Measurements from ENCODE around the gene NRXN3. TPM values are rescaled to one million over a fixed set of nuclear protein-coding genes. Genes with fewer than 3 reads are reported as not detected.

Gene NRXN3
- total and polyA plus RNA-seq, 2 of the 4 experiments (the other 2 are of a cell fraction) = 4.8 to 25.1 TPM

- no peak overlapping the region for H4K5ac ChIP-seq (ENCODE audit: low read depth, low read length)
- no peak overlapping the region for H2BK120ac ChIP-seq (ENCODE audit: low read depth, low read length)
- DNase-seq (no peak), ATAC-seq (ENCODE audit: low read depth) (no peak)
- no peak overlapping the region for H3K56ac ChIP-seq (ENCODE audit: extremely low read depth, insufficient read depth, low read length)
- H4K91ac ChIP-seq (ENCODE audit: insufficient read depth, low read depth, low read length) = no peak overlapping the region
- no TSS peak for BruUV-seq (replicated peaks)
- no peak overlapping the region for H3K4ac ChIP-seq (ENCODE audit: low read depth, low read length)
- no peak overlapping the region for H3K27ac ChIP-seq (ENCODE audit: insufficient read depth, low read length)
- no peak overlapping the region for H4K8ac ChIP-seq (ENCODE audit: low read depth in 2 of 2, low read length in 2 of 2)
- CTCF ChIA-PET = no interaction called here
- H2AFZ ChIP-seq (replicated peaks; ENCODE audit: low read length, poor library complexity) = no peak overlapping the region
- intact Hi-C loops (cut with micrococcal nuclease) = no loop called here
- POLR2A ChIA-PET (ENCODE audit: unreplicated experiment) = no interaction called here
- no CpG with 5 or more reads among the region's 2 CpGs for WGBS, 2 experiments (ENCODE audit: extremely low coverage in 2 of 2, insufficient read length in 1 of 2)
- H3K79me1 ChIP-seq (ENCODE audit: low read depth in 1 of 2, low read length in 2 of 2) = no peaks in the 10 kb centered on the region
- no peaks in the 10 kb centered on the region for H3K9me1 ChIP-seq (ENCODE audit: insufficient read depth, low read length)
- H3K27me3 ChIP-seq (ENCODE audit: control insufficient read depth, insufficient read depth, low read length) = no peaks in the 10 kb centered on the region
- H3K4me3 ChIP-seq (ENCODE audit: insufficient read depth, low read depth, low read length) = no peak overlapping the region
- H2BK5ac ChIP-seq (ENCODE audit: low read depth, low read length, poor library complexity, severe bottlenecking) = no peak overlapping the region
- dilution Hi-C loops (cut with HindIII; ENCODE audit: low sequenced_read_pairs, unreplicated experiment) = no loop called here
- no peaks in the 10 kb centered on the region for H3K9me3 ChIP-seq (ENCODE audit: control insufficient read depth, insufficient read depth, low read length)
- in situ Hi-C loops (cut with MboI; ENCODE audit: low sequenced_read_pairs) = no loop called here
- H3K14ac ChIP-seq (replicated peaks; ENCODE audit: low read depth, low read length) = no peak overlapping the region
- no peaks in the 10 kb centered on the region for H4K20me1 ChIP-seq (ENCODE audit: insufficient read depth, low read length)
- H3K4me1 ChIP-seq (ENCODE audit: control insufficient read depth, insufficient read depth, low read length) = no peaks in the 10 kb centered on the region
- H3K36me3 ChIP-seq (ENCODE audit: control insufficient read depth, insufficient read depth, low read length) = no peaks in the 10 kb centered on the region
- no peak overlapping the region for H2AK5ac ChIP-seq (ENCODE audit: low read depth, low read length)
- H3K9ac ChIP-seq (ENCODE audit: low read depth, low read length) = no peak overlapping the region
- no peak overlapping the region for H2BK20ac ChIP-seq (ENCODE audit: low read depth, low read length)
- no peak for TF ChIP-seq NFE2L2 (IDR thresholded peaks at IDR 0.05; ENCODE audit: low read depth, low read length)
- TF ChIP-seq MAFK (IDR thresholded peaks at IDR 0.05; ENCODE audit: low read depth, low read length) = no peak
- TF ChIP-seq FOS (IDR thresholded peaks at IDR 0.05; ENCODE audit: low read depth, low read length) = no peak
- TF ChIP-seq CTCF (conservative IDR thresholded peaks at IDR 0.05; ENCODE audit: low read depth, low read length) = no peak
- no peak for TF ChIP-seq CHD1 (IDR thresholded peaks at IDR 0.05; ENCODE audit: low read depth, low read length)
- TF ChIP-seq SMC3 (IDR thresholded peaks at IDR 0.05; ENCODE audit: low read depth, low read length) = no peak
- TF ChIP-seq CEBPB (IDR thresholded peaks at IDR 0.05; ENCODE audit: low read depth, low read length) = no peak
- no peak for TF ChIP-seq ELK1 (IDR thresholded peaks at IDR 0.05; ENCODE audit: borderline replicate concordance, low read depth, low read length)
- no peak for TF ChIP-seq RCOR1 (IDR thresholded peaks at IDR 0.05; ENCODE audit: insufficient replicate concordance, low read length)
- TF ChIP-seq MAZ (IDR thresholded peaks at IDR 0.05; ENCODE audit: borderline replicate concordance, low read depth, low read length) = no peak
- TF ChIP-seq POLR2A (IDR thresholded peaks at IDR 0.05; ENCODE audit: low read depth, low read length) = no peak
- no peak for TF ChIP-seq MXI1 (IDR thresholded peaks at IDR 0.05; ENCODE audit: borderline replicate concordance, low read depth, low read length)
- no peak for TF ChIP-seq USF2 (IDR thresholded peaks at IDR 0.05; ENCODE audit: low read depth, low read length)
- H3K4me2 ChIP-seq (ENCODE audit: low read depth, low read length) = no peak overlapping the region
- H3K18ac ChIP-seq (ENCODE audit: low read depth, low read length) = no peak overlapping the region
- no peak overlapping the region for H2BK15ac ChIP-seq (ENCODE audit: low read depth, low read length)
- no peak overlapping the region for H3K23ac ChIP-seq (ENCODE audit: low read depth, low read length)
- H2AK9ac ChIP-seq (replicated peaks; ENCODE audit: low read depth, low read length, poor library complexity) = no peak overlapping the region
Measured at GRCh38 chr14:79699206-79699605, 1529.0 kb downstream of the NRXN3 start.

All from IMR-90 (cell line).